ENCODE data around the gene SPCS2.

SPCS2 gene

DNA sequence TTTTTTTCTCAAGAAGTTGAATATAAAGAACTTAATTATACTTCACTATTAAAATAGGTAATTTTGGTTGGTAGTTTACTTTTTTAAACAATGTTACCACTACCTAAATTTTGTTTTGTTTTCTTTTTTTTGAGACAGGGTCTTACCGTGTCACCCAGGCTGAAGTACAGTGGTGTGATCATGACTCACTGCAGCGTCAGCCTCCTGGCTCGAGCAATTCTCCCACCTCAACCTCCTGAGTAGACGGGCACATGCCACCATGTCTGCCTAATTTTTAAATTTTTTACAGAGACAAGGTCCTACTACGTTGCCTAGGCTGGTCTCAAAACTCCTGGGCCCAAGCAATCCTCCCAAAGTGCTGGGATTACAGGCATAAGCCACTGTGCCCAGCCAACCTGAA lies 17.6 kb downstream of the SPCS2 start:
- Histone ChIP-seq H3K27me3 (ENCODE audit: control insufficient read depth in 1 of 2, insufficient read depth in 2 of 2, low read length in 2 of 2) (no peaks in the 10 kb centered on the region), H3K4me3 (ENCODE audit: low read depth in 1 of 2, low read length in 2 of 2) (no peak overlapping the region), H3K27ac (ENCODE audit: low read depth, low read length) (no peak overlapping the region), H3K36me3 (ENCODE audit: control insufficient read depth in 1 of 2, insufficient read depth in 2 of 2, low read length in 2 of 2) (peaks cover 13 to 38% of the 10 kb centered on the region in 2 donors), H3K9ac (ENCODE audit: low read depth in 1 of 2, low read length in 2 of 2) (no peak overlapping the region), H3K4me1 (ENCODE audit: control insufficient read depth in 1 of 2, insufficient read depth in 2 of 2, low read length in 2 of 2) (peaks cover 0 to 4% of the 10 kb centered on the region in 2 donors), H3K9me3 (ENCODE audit: control insufficient read depth in 1 of 2, low read length in 2 of 2) (no peaks in the 10 kb centered on the region)

DNA sequence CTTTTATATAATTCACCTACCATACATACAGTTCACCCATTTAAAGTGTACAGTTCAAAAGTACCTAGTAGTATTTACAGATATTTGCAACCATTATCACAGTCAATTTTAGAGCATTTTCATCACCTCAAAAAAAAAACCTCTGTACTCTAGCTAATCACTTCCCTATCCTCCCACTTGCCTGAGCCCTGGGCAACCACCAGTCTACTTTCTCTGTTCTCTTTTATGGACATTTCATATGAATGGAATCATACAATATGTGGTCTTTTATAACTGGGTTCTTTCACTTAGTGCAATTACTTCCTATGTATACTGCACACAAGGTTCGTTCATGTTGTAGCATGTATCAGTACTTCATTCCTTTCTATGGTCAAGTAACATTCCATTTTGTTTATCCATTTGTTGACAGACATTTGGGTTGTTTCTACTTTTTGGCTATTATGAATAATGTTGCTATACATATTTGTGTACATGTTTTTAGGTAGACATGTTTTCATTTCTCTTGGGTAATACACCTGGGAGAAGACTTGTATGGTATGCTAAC lies 21.9 kb downstream of the SPCS2 start:
- no peaks in the 10 kb centered on the region for H3K4me1 ChIP-seq (ENCODE audit: control insufficient read depth in 1 of 2, insufficient read depth in 2 of 2, low read length in 2 of 2)
- peaks cover 4 to 70% of the 10 kb centered on the region in 2 donors for H3K36me3 ChIP-seq (ENCODE audit: control insufficient read depth in 1 of 2, insufficient read depth in 2 of 2, low read length in 2 of 2)
- H3K9me3 ChIP-seq (ENCODE audit: control insufficient read depth in 1 of 2, low read length in 2 of 2), result no peaks in the 10 kb centered on the region
- no peak overlapping the region for H3K9ac ChIP-seq (ENCODE audit: low read depth in 1 of 2, low read length in 2 of 2)
- no peak overlapping the region for H3K4me3 ChIP-seq (ENCODE audit: low read depth in 1 of 2, low read length in 2 of 2)
- no peak overlapping the region for H3K27ac ChIP-seq (ENCODE audit: low read depth, low read length)
- no peaks in the 10 kb centered on the region for H3K27me3 ChIP-seq (ENCODE audit: control insufficient read depth in 1 of 2, insufficient read depth in 2 of 2, low read length in 2 of 2)

DNA sequence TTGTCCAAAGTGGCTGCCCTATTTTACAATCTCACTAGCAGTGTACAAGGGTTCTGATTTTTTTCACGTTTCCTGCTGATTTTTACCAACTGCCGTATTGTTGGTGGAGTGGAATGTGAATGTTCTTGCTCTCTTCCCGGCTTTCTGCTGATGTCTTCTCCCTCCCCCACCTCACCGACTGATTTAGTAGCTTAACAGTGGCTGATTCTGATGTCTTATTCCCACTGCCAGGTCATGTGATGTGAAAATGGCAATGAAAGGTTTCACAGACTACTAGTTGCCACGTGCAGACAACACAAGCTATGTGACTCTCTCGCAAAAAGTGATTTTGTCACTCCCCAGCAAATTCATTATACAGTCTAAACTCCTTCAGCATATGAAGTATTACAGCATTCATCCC lies 22.4 kb downstream of the SPCS2 start:
- Histone ChIP-seq H3K4me1 (ENCODE audit: control insufficient read depth in 1 of 2, insufficient read depth in 2 of 2, low read length in 2 of 2) (no peaks in the 10 kb centered on the region), H3K4me3 (ENCODE audit: low read depth in 1 of 2, low read length in 2 of 2) (no peak overlapping the region), H3K36me3 (ENCODE audit: control insufficient read depth in 1 of 2, insufficient read depth in 2 of 2, low read length in 2 of 2) (peaks cover 7 to 74% of the 10 kb centered on the region in 2 donors), H3K27me3 (ENCODE audit: control insufficient read depth in 1 of 2, insufficient read depth in 2 of 2, low read length in 2 of 2) (no peaks in the 10 kb centered on the region), H3K27ac (ENCODE audit: low read depth, low read length) (no peak overlapping the region), H3K9ac (ENCODE audit: low read depth in 1 of 2, low read length in 2 of 2) (no peak overlapping the region), H3K9me3 (ENCODE audit: control insufficient read depth in 1 of 2, low read length in 2 of 2) (no peaks in the 10 kb centered on the region)

DNA sequence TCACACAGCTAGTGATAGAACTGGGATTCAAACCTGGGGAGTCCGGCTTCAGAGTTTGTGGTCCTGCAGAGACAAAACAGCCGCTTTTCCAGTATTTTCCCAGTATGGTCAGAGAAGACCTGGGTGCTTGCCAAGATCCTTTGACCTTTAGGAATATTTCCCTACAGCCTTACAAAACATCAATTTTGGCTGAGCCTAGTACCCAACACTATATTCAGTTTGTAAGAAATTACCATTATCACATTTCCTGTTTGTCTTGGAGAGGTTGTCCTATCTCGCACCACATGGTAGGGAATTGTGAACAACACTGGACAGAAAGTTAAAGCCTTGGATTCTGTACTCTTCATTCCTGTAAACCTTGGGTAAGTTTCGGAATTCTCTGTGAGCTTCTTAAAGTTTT lies 29.0 kb downstream of the SPCS2 start:
- no peaks in the 10 kb centered on the region for H3K27me3 ChIP-seq (ENCODE audit: control insufficient read depth in 1 of 2, insufficient read depth in 2 of 2, low read length in 2 of 2)
- no peaks in the 10 kb centered on the region for H3K9me3 ChIP-seq (ENCODE audit: control insufficient read depth in 1 of 2, low read length in 2 of 2)
- H3K4me1 ChIP-seq (ENCODE audit: control insufficient read depth in 1 of 2, insufficient read depth in 2 of 2, low read length in 2 of 2), result peaks cover 4 to 9% of the 10 kb centered on the region in 2 donors
- H3K36me3 ChIP-seq (ENCODE audit: control insufficient read depth in 1 of 2, insufficient read depth in 2 of 2, low read length in 2 of 2), result peaks cover 15 to 54% of the 10 kb centered on the region in 2 donors
- no peak overlapping the region for H3K9ac ChIP-seq (ENCODE audit: low read depth in 1 of 2, low read length in 2 of 2)
- no peak overlapping the region for H3K4me3 ChIP-seq (ENCODE audit: low read depth in 1 of 2, low read length in 2 of 2)
- H3K27ac ChIP-seq (ENCODE audit: low read depth, low read length), result no peak overlapping the region

DNA sequence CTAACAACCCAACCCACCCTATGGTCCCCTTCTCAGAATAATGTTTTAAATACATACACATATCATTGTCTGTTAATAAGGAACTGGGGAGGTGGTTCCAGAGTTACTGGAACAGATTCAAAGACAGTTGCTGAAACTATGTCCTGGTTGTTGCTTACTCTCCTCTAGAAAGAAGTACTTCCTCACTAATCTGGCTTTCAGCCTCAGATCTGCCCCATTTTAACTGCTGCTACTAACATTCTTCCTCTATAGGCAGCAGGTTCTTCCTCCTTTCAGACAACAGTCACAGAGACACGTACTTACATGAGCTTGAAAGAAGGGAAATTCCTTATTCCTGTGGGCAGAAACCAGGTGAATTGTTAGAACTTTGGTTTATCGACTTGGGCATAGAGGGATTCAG lies 31.6 kb downstream of the SPCS2 start:
- Histone ChIP-seq H3K27me3 (ENCODE audit: control insufficient read depth in 1 of 2, insufficient read depth in 2 of 2, low read length in 2 of 2) (no peaks in the 10 kb centered on the region), H3K9me3 (ENCODE audit: control insufficient read depth in 1 of 2, low read length in 2 of 2) (no peaks in the 10 kb centered on the region), H3K36me3 (ENCODE audit: control insufficient read depth in 1 of 2, insufficient read depth in 2 of 2, low read length in 2 of 2) (peaks cover 11 to 30% of the 10 kb centered on the region in 2 donors)

DNA sequence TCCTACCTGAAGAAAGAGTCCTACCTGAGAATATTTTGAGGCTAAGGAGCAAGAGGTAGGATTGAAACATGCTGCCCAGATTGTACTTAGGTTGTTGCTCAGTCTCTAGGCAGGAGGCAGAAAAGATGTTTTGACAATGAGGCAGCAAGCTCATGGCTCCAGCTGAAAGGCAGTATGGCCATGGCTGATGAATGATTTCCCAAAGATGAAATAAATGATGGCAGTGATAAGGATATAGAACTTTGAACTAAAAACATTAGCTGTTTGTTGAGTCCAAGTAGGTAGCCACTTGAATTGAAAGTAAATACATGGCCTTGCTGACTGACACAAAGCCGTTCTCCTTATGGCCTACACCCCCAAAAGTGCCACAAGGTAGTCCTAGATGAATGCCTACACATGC lies 32.8 kb downstream of the SPCS2 start:
- H3K4me3 ChIP-seq (ENCODE audit: low read depth in 1 of 2, low read length in 2 of 2), result no peak overlapping the region
- no peaks in the 10 kb centered on the region for H3K27me3 ChIP-seq (ENCODE audit: control insufficient read depth in 1 of 2, insufficient read depth in 2 of 2, low read length in 2 of 2)
- no peaks in the 10 kb centered on the region for H3K9me3 ChIP-seq (ENCODE audit: control insufficient read depth in 1 of 2, low read length in 2 of 2)
- no peak overlapping the region for H3K9ac ChIP-seq (ENCODE audit: low read depth in 1 of 2, low read length in 2 of 2)
- H3K27ac ChIP-seq (ENCODE audit: low read depth, low read length), result no peak overlapping the region
- peaks cover 7 to 19% of the 10 kb centered on the region in 2 donors for H3K36me3 ChIP-seq (ENCODE audit: control insufficient read depth in 1 of 2, insufficient read depth in 2 of 2, low read length in 2 of 2)
- H3K4me1 ChIP-seq (ENCODE audit: control insufficient read depth in 1 of 2, insufficient read depth in 2 of 2, low read length in 2 of 2), result peaks cover 4 to 9% of the 10 kb centered on the region in 2 donors

More for the DNA sequence above, 31.6 kb downstream of the SPCS2 start:
- Histone ChIP-seq H3K4me1 (ENCODE audit: control insufficient read depth in 1 of 2, insufficient read depth in 2 of 2, low read length in 2 of 2) (peaks cover 4 to 9% of the 10 kb centered on the region in 2 donors), H3K4me3 (ENCODE audit: low read depth in 1 of 2, low read length in 2 of 2) (no peak overlapping the region), H3K9ac (ENCODE audit: low read depth in 1 of 2, low read length in 2 of 2) (no peak overlapping the region), H3K27ac (ENCODE audit: low read depth, low read length) (no peak overlapping the region)

DNA sequence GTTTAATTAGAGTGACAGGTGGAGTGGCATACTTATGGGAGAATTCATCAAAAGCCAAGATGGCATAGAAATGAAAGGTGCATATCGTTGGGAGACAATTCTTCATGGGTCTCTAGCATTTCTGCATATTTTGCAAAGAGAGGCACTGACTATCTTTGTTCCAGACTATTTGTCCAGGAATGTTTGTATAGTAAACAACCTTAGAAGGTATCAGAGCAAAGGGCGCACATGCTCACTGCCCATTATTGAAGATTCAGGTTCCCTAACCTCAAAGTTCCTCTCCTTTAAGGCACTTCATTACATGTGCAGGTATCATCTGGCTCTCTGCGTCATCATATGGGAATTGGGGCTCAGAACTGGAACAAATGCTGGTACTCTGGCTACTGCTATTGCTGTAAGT lies 35.0 kb downstream of the SPCS2 start:
- Histone ChIP-seq H3K27ac (ENCODE audit: low read depth, low read length) (no peak overlapping the region), H3K4me1 (ENCODE audit: control insufficient read depth in 1 of 2, insufficient read depth in 2 of 2, low read length in 2 of 2) (peaks cover 8 to 9% of the 10 kb centered on the region in 2 donors), H3K4me3 (ENCODE audit: low read depth in 1 of 2, low read length in 2 of 2) (no peak overlapping the region), H3K27me3 (ENCODE audit: control insufficient read depth in 1 of 2, insufficient read depth in 2 of 2, low read length in 2 of 2) (no peaks in the 10 kb centered on the region), H3K9me3 (ENCODE audit: control insufficient read depth in 1 of 2, low read length in 2 of 2) (no peaks in the 10 kb centered on the region), H3K36me3 (ENCODE audit: control insufficient read depth in 1 of 2, insufficient read depth in 2 of 2, low read length in 2 of 2) (peaks cover 0 to 7% of the 10 kb centered on the region in 2 donors), H3K9ac (ENCODE audit: low read depth in 1 of 2, low read length in 2 of 2) (no peak overlapping the region)

DNA sequence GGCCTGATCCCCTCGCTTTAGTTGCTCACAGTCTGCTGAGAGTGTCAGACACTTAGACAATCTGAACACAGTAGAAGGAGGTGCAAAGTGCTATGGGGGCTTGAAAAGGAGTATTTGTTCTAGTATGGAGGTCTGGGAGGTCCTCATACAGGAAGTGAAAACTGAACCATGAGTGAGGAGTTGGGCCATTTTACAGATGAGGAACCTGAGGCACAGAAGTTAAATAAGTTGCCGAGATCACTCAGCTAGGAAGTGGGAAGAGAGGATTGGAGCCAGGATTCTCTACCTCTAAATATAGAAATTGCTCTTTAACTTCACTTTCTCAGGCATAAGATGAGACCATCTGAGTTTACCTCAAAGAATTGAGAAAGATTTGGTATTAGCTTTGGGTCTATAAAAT lies 35.7 kb downstream of the SPCS2 start:
- H3K36me3 ChIP-seq (ENCODE audit: control insufficient read depth in 1 of 2, insufficient read depth in 2 of 2, low read length in 2 of 2), result peaks cover 0 to 2% of the 10 kb centered on the region in 2 donors
- H3K9me3 ChIP-seq (ENCODE audit: control insufficient read depth in 1 of 2, low read length in 2 of 2), result no peaks in the 10 kb centered on the region
- no peak overlapping the region for H3K4me3 ChIP-seq (ENCODE audit: low read depth in 1 of 2, low read length in 2 of 2)
- no peaks in the 10 kb centered on the region for H3K27me3 ChIP-seq (ENCODE audit: control insufficient read depth in 1 of 2, insufficient read depth in 2 of 2, low read length in 2 of 2)
- no peak overlapping the region for H3K9ac ChIP-seq (ENCODE audit: low read depth in 1 of 2, low read length in 2 of 2)
- H3K27ac ChIP-seq (ENCODE audit: low read depth, low read length), result no peak overlapping the region
- H3K4me1 ChIP-seq (ENCODE audit: control insufficient read depth in 1 of 2, insufficient read depth in 2 of 2, low read length in 2 of 2), result peaks cover 14 to 15% of the 10 kb centered on the region in 2 donors

DNA sequence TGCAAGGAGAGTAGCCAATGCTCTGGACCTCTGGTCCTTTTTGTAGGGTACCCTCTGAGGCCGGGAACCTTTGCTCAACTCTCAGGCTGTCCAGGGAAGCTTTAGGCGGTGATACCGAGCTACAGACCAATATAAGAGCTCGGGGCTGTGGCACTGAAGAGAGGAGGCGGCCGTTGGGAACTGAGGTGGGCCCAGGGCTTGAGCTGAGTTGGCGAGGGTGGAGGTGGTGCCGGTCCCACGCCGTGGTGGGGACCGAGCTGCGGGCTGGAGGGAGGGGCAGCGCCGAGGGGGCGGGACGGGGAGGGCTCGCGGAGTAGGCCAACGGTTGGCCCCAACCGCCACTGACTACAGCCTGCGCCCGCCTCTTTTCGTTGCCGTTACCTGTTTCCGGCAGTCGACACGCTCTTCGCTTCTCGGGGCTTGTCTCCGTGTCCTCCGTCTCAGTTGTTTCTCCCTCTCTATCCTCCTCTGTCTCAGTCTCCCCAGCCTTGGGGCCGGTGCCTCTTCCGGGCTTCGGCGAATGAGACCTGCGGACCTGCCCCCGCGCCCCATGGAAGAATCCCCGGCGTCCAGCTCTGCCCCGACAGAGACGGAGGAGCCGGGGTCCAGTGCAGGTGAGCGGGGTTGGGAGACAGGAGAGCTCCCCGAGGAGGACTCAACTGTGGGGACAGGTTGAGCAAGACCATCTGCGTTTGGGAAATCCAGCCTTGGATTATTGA lies 39.6 kb downstream of the SPCS2 start, which contains the start of gene NEU3:
Gene NEU3, plus strand, starts transcription at position 393 of the 719 bp plus-strand sequence. Its CDS starts 128 bp downstream, at position 521.
- peaks cover 17 to 20% of the 10 kb centered on the region in 2 donors for H3K4me1 ChIP-seq (ENCODE audit: control insufficient read depth in 1 of 2, insufficient read depth in 2 of 2, low read length in 2 of 2)

DNA sequence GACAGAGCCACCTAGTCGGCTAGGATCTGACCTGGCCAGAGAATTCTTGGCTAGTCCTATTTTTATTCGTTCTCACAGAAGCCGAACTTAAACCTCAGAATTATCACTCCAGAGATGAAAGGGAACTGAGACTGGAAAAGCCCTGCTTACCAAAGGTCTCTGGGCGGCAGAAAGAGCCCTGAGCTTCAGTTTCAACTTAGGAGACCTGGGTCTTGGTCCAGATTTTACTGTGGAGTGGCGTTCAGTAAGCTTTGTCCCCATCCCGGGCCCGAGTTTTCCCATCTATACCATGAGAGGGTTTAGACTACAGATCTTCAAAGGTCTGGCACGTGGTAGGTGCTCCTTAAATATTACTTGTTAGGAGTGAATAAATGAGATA lies 40.2 kb downstream of the SPCS2 start:
- Histone ChIP-seq H3K4me1 (ENCODE audit: control insufficient read depth in 1 of 2, insufficient read depth in 2 of 2, low read length in 2 of 2) (peaks cover 17 to 20% of the 10 kb centered on the region in 2 donors), H3K27me3 (ENCODE audit: control insufficient read depth in 1 of 2, insufficient read depth in 2 of 2, low read length in 2 of 2) (no peaks in the 10 kb centered on the region), H3K9me3 (ENCODE audit: control insufficient read depth in 1 of 2, low read length in 2 of 2) (no peaks in the 10 kb centered on the region), H3K9ac (ENCODE audit: low read depth in 1 of 2, low read length in 2 of 2) (peak overlapping the region; percentile 83 to 85), H3K4me3 (ENCODE audit: low read depth in 1 of 2, low read length in 2 of 2) (peak overlapping the region; percentile 86 to 98), H3K36me3 (ENCODE audit: control insufficient read depth in 1 of 2, insufficient read depth in 2 of 2, low read length in 2 of 2) (peaks cover under 1 to 3% of the 10 kb centered on the region in 2 donors), H3K27ac (ENCODE audit: low read depth, low read length) (peak overlapping the region; percentile 50)

More for the DNA sequence above, 39.6 kb downstream of the SPCS2 start, which contains the start of gene NEU3:
- peak within 1 kb of the TSS; percentile 86 to 98 for H3K4me3 ChIP-seq (ENCODE audit: low read depth in 1 of 2, low read length in 2 of 2)
- H3K9me3 ChIP-seq (ENCODE audit: control insufficient read depth in 1 of 2, low read length in 2 of 2), result no peaks in the 10 kb centered on the region
- H3K27me3 ChIP-seq (ENCODE audit: control insufficient read depth in 1 of 2, insufficient read depth in 2 of 2, low read length in 2 of 2), result no peaks in the 10 kb centered on the region
- peak within 1 kb of the TSS; percentile 50 for H3K27ac ChIP-seq (ENCODE audit: low read depth, low read length)
- H3K36me3 ChIP-seq (ENCODE audit: control insufficient read depth in 1 of 2, insufficient read depth in 2 of 2, low read length in 2 of 2), result no peaks in the 10 kb centered on the region
- peak within 1 kb of the TSS; percentile 83 to 85 for H3K9ac ChIP-seq (ENCODE audit: low read depth in 1 of 2, low read length in 2 of 2)

Measured in duodenal mucosa (tissue), 2 donors.